Amniotic epithelial cell (primary cell): ENCODE results near the gene ACOT8.

Experiments
- DNase-seq: peaks from one replicate; pipeline ENCODE4 v3.0.0-alpha.2; 2010; ENCODE audit warnings: low read depth

ACOT8 gene

DNA sequence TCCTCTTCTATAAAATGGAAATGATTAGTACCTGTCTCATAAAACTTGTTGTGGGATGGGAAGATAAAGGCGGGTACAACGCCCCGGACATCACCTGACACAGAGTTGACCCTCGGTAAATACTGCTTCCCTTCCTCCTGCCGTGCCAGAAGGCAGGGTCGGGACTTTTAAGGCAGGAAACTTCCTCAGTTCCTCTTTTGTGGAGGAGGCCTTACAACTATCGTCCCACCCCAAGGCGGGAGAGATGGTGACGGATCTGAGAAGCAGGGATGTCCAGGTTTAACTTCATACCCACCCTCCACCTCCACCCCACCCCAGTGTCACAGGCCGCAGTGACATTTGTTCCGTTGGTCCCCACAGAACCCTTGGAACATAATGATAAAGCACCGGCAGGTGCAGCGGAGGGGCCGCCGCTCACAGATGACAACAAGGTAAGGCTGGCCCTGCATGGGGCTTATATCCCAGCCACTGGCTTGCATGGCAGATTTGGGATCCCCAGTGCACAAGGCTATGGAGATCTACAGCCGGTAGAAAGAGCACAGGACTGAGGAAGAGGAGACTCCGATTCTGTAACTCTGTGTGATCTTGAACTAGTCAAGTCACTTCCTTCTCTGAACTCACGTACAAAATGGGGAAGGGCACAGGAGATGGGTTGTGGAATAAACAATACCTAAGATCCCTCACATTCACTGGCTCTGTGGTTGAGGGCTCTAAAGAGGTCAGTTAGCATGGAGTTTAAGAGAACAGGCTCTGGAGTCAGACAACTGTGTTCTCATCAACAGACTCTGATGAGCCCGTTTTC lies 64.7 kb downstream of the ACOT8 start:
- DNase-seq: no peak
